Liver (tissue), 3 donors: Measurements from ENCODE around the gene CEBPG.
A peak's percentile ranks its signal among the peaks of the same experiment; 100 is the strongest.

Source experiments
- CTCF ChIP-seq: fragments of 150-350 bp; IDR thresholded peaks from 2 replicates; pipeline ENCODE4 v1.5.1; 2017; ENCODE audit warnings: improper control_type of control experiment, low read depth, low read length; ENCODE audit not compliant: missing input control
- REST ChIP-seq: IDR thresholded peaks from 2 replicates; pipeline ENCODE4 v1.6.1; 2016; ENCODE audit warnings: antibody characterized with exemption, mild to moderate bottlenecking
- SP1 ChIP-seq: IDR thresholded peaks from 2 replicates; pipeline ENCODE4 v1.6.1; 2018; ENCODE audit warnings: antibody characterized with exemption, mild to moderate bottlenecking
- TAF1 ChIP-seq: conservative IDR thresholded peaks from 2 replicates; pipeline ENCODE4 v1.6.1; 2016; ENCODE audit warnings: antibody characterized with exemption, mild to moderate bottlenecking
- donor health status: healthy.
- donor health status: healthy.

DNA sequence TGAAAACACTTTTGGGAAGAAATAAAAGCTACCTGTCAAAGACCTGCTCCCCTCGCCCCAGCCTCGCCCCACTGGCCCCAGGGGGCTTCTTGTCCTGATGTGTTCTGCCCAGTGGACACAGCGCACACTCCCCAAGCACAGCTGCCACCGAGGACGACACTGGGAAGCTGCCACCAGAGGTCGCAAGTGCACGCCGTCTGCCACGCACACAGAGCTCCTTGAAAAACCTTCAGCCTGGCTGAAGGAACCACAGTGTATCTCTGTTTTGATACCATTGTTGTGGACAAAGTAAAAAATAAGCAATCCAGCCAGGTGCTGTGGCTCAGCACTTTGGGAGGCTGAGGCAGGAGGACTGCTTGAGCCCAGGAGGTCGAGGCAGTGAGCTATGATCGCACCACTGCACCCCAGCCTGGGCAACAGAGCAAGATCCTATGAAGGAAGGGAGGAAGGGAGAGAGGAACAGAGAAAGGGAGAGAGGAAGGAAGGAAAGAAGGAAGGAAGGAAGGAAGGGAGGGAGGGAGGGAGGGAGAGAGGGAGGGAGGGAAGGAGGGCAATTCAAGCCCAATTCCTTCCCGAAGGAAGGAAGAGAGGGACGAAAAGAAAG lies 57.3 kb downstream of the CEBPG start:
- TF ChIP-seq TAF1: no peak
- no peak for TF ChIP-seq SP1
- peak; percentile 52 for TF ChIP-seq CTCF
- TF ChIP-seq REST: no peak
